A549 (cell line): ENCODE results near the gene ENOPH1.
A peak's percentile ranks its signal among the peaks of the same experiment; 100 is the strongest.

ENCODE experiments used
- CBX8 ChIP-seq: fragments of 200-600 bp; sonication (generic); IDR thresholded peaks from 2 replicates; pipeline ENCODE4 v1.6.1; 2016
- FOSL2 ChIP-seq, 2 experiments: fragments of 450-650 bp in 1 of 2; fragments of >200 bp in 1 of 2; sonication (Bioruptor Twin) in 1 of 2; formaldehyde crosslinking; IDR thresholded peaks; 2 replicates each; pipeline versions ENCODE4 v1.5.0 to v1.6.1; 2016 to 2020; ENCODE audit warnings: mild to moderate bottlenecking in 1 of 2, moderate library complexity in 1 of 2
- MAFK ChIP-seq: fragments of 450-650 bp; IDR thresholded peaks from 2 replicates; pipeline ENCODE4 v1.6.1; 2014; ENCODE audit not compliant: partially characterized antibody
- POLR2A ChIP-seq: IDR thresholded peaks from 2 replicates; pipeline ENCODE4 v1.6.1; 2012; ENCODE audit warnings: mild to moderate bottlenecking, low read length
- RARB ChIP-seq: fragments of 250-450 bp; sonication (Bioruptor Pico); IDR thresholded peaks from 2 replicates; pipeline ENCODE4 v1.8.0; 2021; ENCODE audit warnings: mild to moderate bottlenecking, moderate library complexity
- RCOR1 ChIP-seq: fragments of 150-350 bp; IDR thresholded peaks from 2 replicates; pipeline ENCODE4 v1.6.1; 2014; ENCODE audit warnings: antibody characterized with exemption, low read length, low read depth
- REST ChIP-seq: fragments of 200-600 bp; sonication (generic); IDR thresholded peaks from 2 replicates; pipeline ENCODE4 v1.6.1; 2016; ENCODE audit warnings: antibody characterized with exemption, mild to moderate bottlenecking, moderate library complexity
- SMC3 ChIP-seq: fragments of >200 bp; sonication (Bioruptor Twin); formaldehyde crosslinking; IDR thresholded peaks from 3 replicates; pipeline ENCODE4 v1.6.1; 2018; ENCODE audit warnings: inconsistent platforms
- TF ChIP-seq, protein P1 (sequence below): fragments of >200 bp; sonication (Bioruptor Twin); formaldehyde crosslinking; IDR thresholded peaks from 3 replicates; pipeline ENCODE4 v1.5.1; 2016
- TF ChIP-seq, protein P2 (sequence below): IDR thresholded peaks from 2 replicates; pipeline ENCODE4 v1.6.1; 2012
- TF ChIP-seq, protein P3 (sequence below): IDR thresholded peaks from 2 replicates; pipeline ENCODE4 v1.6.1; 2012
- TF ChIP-seq, protein P4 (sequence below): fragments of 450-650 bp; IDR thresholded peaks from 2 replicates; pipeline ENCODE4 v1.6.1; 2014; ENCODE audit warnings: antibody characterized with exemption

- TF ChIP-seq, protein P1, sequence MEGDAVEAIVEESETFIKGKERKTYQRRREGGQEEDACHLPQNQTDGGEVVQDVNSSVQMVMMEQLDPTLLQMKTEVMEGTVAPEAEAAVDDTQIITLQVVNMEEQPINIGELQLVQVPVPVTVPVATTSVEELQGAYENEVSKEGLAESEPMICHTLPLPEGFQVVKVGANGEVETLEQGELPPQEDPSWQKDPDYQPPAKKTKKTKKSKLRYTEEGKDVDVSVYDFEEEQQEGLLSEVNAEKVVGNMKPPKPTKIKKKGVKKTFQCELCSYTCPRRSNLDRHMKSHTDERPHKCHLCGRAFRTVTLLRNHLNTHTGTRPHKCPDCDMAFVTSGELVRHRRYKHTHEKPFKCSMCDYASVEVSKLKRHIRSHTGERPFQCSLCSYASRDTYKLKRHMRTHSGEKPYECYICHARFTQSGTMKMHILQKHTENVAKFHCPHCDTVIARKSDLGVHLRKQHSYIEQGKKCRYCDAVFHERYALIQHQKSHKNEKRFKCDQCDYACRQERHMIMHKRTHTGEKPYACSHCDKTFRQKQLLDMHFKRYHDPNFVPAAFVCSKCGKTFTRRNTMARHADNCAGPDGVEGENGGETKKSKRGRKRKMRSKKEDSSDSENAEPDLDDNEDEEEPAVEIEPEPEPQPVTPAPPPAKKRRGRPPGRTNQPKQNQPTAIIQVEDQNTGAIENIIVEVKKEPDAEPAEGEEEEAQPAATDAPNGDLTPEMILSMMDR: no peak
- TF ChIP-seq, protein P2, sequence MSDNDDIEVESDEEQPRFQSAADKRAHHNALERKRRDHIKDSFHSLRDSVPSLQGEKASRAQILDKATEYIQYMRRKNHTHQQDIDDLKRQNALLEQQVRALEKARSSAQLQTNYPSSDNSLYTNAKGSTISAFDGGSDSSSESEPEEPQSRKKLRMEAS: no peak
- no peak for TF ChIP-seq POLR2A
- no peak for TF ChIP-seq SMC3
- TF ChIP-seq RARB (CRISPR knock-in tag): no peak
- TF ChIP-seq RCOR1: no peak
- TF ChIP-seq MAFK: no peak
- peak; percentile 21; the same call in 1 of the 2 replicates for TF ChIP-seq REST
- TF ChIP-seq, protein P3, sequence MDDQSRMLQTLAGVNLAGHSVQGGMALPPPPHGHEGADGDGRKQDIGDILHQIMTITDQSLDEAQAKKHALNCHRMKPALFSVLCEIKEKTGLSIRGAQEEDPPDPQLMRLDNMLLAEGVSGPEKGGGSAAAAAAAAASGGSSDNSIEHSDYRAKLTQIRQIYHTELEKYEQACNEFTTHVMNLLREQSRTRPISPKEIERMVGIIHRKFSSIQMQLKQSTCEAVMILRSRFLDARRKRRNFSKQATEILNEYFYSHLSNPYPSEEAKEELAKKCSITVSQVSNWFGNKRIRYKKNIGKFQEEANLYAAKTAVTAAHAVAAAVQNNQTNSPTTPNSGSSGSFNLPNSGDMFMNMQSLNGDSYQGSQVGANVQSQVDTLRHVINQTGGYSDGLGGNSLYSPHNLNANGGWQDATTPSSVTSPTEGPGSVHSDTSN: no peak
- TF ChIP-seq FOSL2 (IDR thresholded peaks at IDR 0.05): no peak
- TF ChIP-seq FOSL2 (CRISPR knock-in tag; IDR thresholded peaks at IDR 0.05): no peak
- no peak for TF ChIP-seq CBX8
- TF ChIP-seq, protein P4, sequence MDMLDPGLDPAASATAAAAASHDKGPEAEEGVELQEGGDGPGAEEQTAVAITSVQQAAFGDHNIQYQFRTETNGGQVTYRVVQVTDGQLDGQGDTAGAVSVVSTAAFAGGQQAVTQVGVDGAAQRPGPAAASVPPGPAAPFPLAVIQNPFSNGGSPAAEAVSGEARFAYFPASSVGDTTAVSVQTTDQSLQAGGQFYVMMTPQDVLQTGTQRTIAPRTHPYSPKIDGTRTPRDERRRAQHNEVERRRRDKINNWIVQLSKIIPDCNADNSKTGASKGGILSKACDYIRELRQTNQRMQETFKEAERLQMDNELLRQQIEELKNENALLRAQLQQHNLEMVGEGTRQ: no peak
Observed at GRCh38 chr4:82421796-82422560, 8.4 kb upstream of the ENOPH1 start.
